SK-N-SH treated with all-trans-retinoic acid at 6 μM for 48 hours (cell line): ENCODE results near the gene ZNF385C.

Source experiments
- ATAC-seq: fragments of 200-7000 bp; cut with Tn5 transposase; 3 replicates; pipeline ENCODE4 v1.9.1; 2020; ENCODE audit warnings: mild to moderate bottlenecking, moderate library complexity
- ARNTL ChIP-seq: fragments of 450-650 bp; formaldehyde crosslinking; IDR thresholded peaks from 2 replicates; pipeline ENCODE4 v1.5.0; 2020; ENCODE audit warnings: low read depth, mild to moderate bottlenecking, moderate library complexity, borderline replicate concordance
- BACH2 ChIP-seq: fragments of 250-450 bp; sonication (Bioruptor Pico); IDR thresholded peaks from 2 replicates; pipeline ENCODE4 v1.9.0; 2021; ENCODE audit warnings: mild to moderate bottlenecking, borderline replicate concordance
- CREB5 ChIP-seq: fragments of 250-450 bp; sonication (Bioruptor Pico); IDR thresholded peaks from 2 replicates; pipeline ENCODE4 v1.5.1; 2020; ENCODE audit warnings: low read depth, mild to moderate bottlenecking, moderate library complexity
- CSRNP3 ChIP-seq: fragments of 250-450 bp; sonication (Bioruptor Pico); IDR thresholded peaks from 2 replicates; pipeline ENCODE4 v1.5.1; 2021; ENCODE audit warnings: mild to moderate bottlenecking, moderate library complexity
- GLIS3 ChIP-seq: fragments of 250-450 bp; sonication (Bioruptor Pico); IDR thresholded peaks from 2 replicates; pipeline ENCODE4 v1.5.0; 2020; ENCODE audit warnings: mild to moderate bottlenecking, moderate library complexity
- ISL1 ChIP-seq: fragments of 250-450 bp; sonication (Bioruptor Pico); IDR thresholded peaks from 2 replicates; pipeline ENCODE4 v2.1.2; 2022; ENCODE audit warnings: mild to moderate bottlenecking, moderate library complexity
- OSR1 ChIP-seq: fragments of 250-450 bp; sonication (Bioruptor Pico); IDR thresholded peaks from 2 replicates; pipeline ENCODE4 v1.8.0; 2022; ENCODE audit warnings: moderate library complexity, mild to moderate bottlenecking, inconsistent platforms
- PATZ1 ChIP-seq: fragments of 250-450 bp; sonication (Bioruptor Pico); IDR thresholded peaks from 2 replicates; pipeline ENCODE4 v1.8.0; 2020; ENCODE audit warnings: mild to moderate bottlenecking, moderate library complexity, borderline replicate concordance
- PPARA ChIP-seq: fragments of 250-450 bp; sonication (Bioruptor Pico); IDR thresholded peaks from 2 replicates; pipeline ENCODE4 v1.5.0; 2020; ENCODE audit warnings: mild to moderate bottlenecking, borderline replicate concordance
- RARB ChIP-seq: fragments of 250-450 bp; sonication (Bioruptor Pico); IDR thresholded peaks from 2 replicates; pipeline ENCODE4 v1.8.0; 2021; ENCODE audit warnings: mild to moderate bottlenecking, moderate library complexity
- SNAI2 ChIP-seq: fragments of 250-450 bp; sonication (Bioruptor Pico); IDR thresholded peaks from 2 replicates; pipeline ENCODE4 v1.5.0; 2020; ENCODE audit warnings: mild to moderate bottlenecking, moderate library complexity
- TOX ChIP-seq: fragments of 250-450 bp; sonication (Bioruptor Pico); IDR thresholded peaks from 2 replicates; pipeline ENCODE4 v1.8.0; 2021; ENCODE audit warnings: mild to moderate bottlenecking, moderate library complexity, borderline replicate concordance
- TSHZ2 ChIP-seq: fragments of 250-450 bp; sonication (Bioruptor Pico); IDR thresholded peaks from 2 replicates; pipeline ENCODE4 v1.5.0; 2020; ENCODE audit warnings: mild to moderate bottlenecking, moderate library complexity
- ZC3H10 ChIP-seq: fragments of 250-450 bp; sonication (Bioruptor Pico); IDR thresholded peaks from 2 replicates; pipeline ENCODE4 v1.5.1; 2021; ENCODE audit warnings: mild to moderate bottlenecking, moderate library complexity
- ZFP3 ChIP-seq: fragments of 250-450 bp; sonication (Bioruptor Pico); IDR thresholded peaks from 2 replicates; pipeline ENCODE4 v1.5.0; 2020; ENCODE audit warnings: mild to moderate bottlenecking, moderate library complexity
- ZNF565 ChIP-seq: fragments of 450-650 bp; formaldehyde crosslinking; conservative IDR thresholded peaks from 2 replicates; pipeline ENCODE4 v1.5.0; 2020; ENCODE audit warnings: low read depth, mild to moderate bottlenecking, moderate library complexity
- ZNF70 ChIP-seq: fragments of 450-650 bp; formaldehyde crosslinking; IDR thresholded peaks from 2 replicates; pipeline ENCODE4 v1.5.0; 2020; ENCODE audit warnings: mild to moderate bottlenecking, moderate library complexity

The ZNF385C gene

GRCh38 chr17:42103221-42103954 is 5.1 kb upstream of the ZNF385C start:
- TF ChIP-seq ZNF70 (CRISPR knock-in tag) (no peak), CSRNP3 (CRISPR knock-in tag) (no peak), GLIS3 (no peak), OSR1 (CRISPR knock-in tag) (no peak), PPARA (CRISPR knock-in tag) (no peak), RARB (CRISPR knock-in tag) (no peak), ISL1 (CRISPR knock-in tag) (no peak)
- no peak for ATAC-seq

GRCh38 chr17:42101513-42102292 is 3.4 kb upstream of the ZNF385C start:
- ATAC-seq = peak; percentile 93
- TF ChIP-seq ZNF565 (no peak), ZFP3 (CRISPR knock-in tag) (peak; percentile 21; the same call in 1 of the 2 replicates)

- ATAC-seq = no peak
- TF ChIP-seq ISL1 (CRISPR knock-in tag) = no peak
- no peak for TF ChIP-seq ZNF70 (CRISPR knock-in tag)
- TF ChIP-seq TOX (CRISPR knock-in tag) = no peak
These were observed 592 bp upstream of the ZNF385C start for GRCh38 chr17:42098730-42099399.

- ATAC-seq = no peak
- no peak for TF ChIP-seq PATZ1
- no peak for TF ChIP-seq BACH2 (CRISPR knock-in tag)
- no peak for TF ChIP-seq SNAI2 (CRISPR knock-in tag)
- no peak for TF ChIP-seq ZC3H10
- no peak for TF ChIP-seq CREB5 (CRISPR knock-in tag)
These were observed 1.7 kb downstream of the ZNF385C start for GRCh38 chr17:42096360-42097111.

GRCh38 chr17:42094375-42095069 is 3.8 kb downstream of the ZNF385C start:
- TF ChIP-seq OSR1 (CRISPR knock-in tag) (no peak), TSHZ2 (no peak), ZNF70 (CRISPR knock-in tag) (no peak), TOX (CRISPR knock-in tag) (no peak), BACH2 (CRISPR knock-in tag) (no peak), ARNTL (CRISPR knock-in tag) (no peak)
- TF ChIP-seq, all 23 proteins: peak for 0
- ATAC-seq = no peak
